Measurements from ENCODE around the gene MERTK. TPM values are rescaled to one million over a fixed set of nuclear protein-coding genes. Genes with fewer than 3 reads are reported as not detected.

Gene MERTK
- total RNA-seq, 4 donors from 2014 or later: 32.4 to 102 (median 75.1) TPM

DNA sequence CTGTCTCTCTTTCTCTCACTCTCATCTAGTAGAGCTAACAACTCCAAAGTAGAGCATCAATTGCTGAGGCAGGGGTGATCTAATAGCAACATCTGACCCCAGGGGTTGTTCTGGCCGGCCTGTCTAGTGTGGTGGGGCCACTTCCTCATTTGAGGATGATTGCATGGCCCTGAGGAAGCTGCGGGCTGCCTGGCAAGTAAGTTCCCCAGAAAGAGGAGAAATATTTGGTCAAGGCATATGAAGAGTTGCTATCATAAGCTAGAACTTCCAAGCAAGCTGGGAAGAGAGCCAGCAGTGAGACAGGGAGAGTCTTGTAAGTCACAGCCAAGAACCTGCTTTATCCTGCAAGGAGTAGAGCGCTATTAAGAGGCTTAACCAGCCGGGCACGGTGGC lies 105.8 kb downstream of the MERTK start:
- TF ChIP-seq, protein P1, sequence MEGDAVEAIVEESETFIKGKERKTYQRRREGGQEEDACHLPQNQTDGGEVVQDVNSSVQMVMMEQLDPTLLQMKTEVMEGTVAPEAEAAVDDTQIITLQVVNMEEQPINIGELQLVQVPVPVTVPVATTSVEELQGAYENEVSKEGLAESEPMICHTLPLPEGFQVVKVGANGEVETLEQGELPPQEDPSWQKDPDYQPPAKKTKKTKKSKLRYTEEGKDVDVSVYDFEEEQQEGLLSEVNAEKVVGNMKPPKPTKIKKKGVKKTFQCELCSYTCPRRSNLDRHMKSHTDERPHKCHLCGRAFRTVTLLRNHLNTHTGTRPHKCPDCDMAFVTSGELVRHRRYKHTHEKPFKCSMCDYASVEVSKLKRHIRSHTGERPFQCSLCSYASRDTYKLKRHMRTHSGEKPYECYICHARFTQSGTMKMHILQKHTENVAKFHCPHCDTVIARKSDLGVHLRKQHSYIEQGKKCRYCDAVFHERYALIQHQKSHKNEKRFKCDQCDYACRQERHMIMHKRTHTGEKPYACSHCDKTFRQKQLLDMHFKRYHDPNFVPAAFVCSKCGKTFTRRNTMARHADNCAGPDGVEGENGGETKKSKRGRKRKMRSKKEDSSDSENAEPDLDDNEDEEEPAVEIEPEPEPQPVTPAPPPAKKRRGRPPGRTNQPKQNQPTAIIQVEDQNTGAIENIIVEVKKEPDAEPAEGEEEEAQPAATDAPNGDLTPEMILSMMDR (IDR thresholded peaks at IDR 0.05; ENCODE audit: low read depth): no peak

DNA sequence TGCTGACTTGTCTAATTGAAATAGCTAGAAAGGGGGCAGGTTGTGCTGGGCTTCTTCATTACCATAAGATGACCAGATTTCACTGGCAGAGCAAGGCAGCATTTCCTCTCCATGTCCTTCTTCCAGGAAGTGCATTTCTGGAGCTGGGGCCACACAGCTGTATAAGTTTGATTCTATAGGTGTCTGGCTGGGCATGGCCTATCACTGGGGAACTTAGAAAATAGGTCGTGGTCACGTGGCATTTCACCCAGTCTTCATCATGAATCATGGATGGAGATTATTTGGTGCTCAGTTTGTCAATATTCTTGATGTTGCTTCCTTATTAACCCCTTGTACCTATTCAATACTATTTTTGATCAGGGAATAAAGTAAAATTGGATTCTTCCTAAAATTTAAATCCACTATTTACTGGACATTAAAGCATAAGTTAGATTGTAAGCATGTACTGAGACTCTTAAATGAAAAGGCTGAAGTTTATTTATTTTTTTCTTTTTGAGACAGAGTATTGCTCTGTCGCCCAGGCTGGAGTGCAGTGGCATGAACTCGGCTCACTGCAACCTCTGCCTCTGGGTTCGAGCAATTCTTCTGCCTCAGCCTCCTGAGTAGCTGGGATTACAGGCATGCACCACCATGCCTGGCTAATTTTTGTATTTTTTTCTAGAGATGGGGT lies 107.1 kb downstream of the MERTK start:
- TF ChIP-seq, protein P1 (IDR thresholded peaks at IDR 0.05; ENCODE audit: low read depth): no peak

DNA sequence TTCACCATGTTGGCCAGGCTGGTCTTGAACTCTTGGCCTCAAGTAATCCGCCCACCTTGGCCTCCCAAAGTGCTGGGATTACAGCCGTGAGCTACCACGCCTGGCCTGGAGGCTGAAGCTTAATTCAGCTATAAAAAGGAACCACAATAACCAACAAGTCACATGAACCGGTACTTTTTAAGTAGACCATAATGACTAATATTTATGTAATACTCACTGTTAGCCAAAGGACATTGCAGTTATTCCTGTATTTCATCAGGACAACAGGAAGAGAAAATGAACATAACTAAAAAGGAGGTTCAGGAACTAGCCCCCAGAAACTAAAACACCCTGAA lies 107.6 kb downstream of the MERTK start:
- TF ChIP-seq, protein P1 (IDR thresholded peaks at IDR 0.05; ENCODE audit: low read depth): no peak

DNA sequence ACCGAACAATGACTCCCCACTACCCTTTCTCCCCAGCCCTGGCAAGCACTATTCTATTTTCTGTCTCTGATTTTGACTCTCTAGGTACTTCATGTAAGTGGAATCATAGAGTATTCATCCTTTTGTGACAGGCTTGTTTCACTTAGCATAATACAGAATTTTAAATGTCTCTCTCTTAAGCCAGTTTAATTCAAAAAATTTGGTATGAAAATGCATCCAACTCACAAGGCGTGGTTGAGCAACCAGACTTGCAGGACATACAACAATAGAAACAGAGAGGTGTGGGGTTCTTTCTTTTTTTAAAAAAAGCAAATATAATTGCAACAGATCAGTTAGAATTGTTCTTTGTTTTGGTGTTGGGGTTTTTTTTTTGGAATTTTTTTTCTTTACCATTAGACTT lies 109.1 kb downstream of the MERTK start:
- TF ChIP-seq, protein P1 (IDR thresholded peaks at IDR 0.05; ENCODE audit: low read depth): no peak

DNA sequence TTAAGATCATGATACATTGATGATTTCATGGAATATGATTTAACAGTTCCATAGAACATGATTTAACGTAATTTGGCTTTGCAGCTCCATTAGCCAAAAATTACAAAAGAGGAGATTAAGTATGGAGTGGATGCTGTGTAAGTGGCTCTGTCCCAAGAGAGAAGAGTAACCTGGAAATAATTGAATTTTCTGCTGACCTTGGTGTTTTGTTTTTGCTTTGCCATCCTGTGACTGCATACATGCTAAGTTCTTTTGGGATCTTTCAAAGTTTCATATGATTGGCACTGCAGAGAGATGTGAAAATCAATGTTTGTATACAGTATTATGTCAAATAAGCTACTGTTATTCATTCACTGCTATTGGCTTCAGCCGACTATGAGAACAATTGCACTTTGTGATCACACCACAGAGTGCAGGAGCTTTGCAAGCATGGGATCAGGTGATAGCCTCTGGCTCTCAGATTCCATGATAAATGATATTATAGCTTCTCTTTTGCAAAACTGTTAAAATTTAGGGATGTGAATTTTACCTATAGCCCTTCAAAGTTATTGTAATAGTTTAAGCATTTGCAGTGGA lies 110.6 kb downstream of the MERTK start:
- TF ChIP-seq, protein P1 (IDR thresholded peaks at IDR 0.05; ENCODE audit: low read depth): no peak

DNA sequence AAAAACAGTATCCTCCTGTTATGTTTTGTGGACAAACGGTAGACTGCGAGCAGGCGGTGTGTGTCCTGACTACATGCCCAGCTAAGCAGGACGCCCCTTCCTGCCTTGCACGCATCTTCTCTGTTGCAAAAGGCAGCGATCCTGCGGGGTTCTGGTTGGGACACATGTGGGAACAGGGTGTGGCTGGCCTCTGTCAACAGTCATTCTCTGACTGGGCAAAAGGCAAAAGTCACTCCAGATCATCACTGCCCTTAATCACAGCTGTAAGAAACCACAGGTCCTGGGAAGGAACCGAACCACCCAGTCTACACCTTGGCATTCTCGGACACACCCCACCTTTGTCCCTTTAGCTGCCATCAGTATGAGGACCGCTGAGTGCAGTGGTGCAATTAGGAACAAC lies 112.3 kb downstream of the MERTK start:
- TF ChIP-seq, protein P1 (IDR thresholded peaks at IDR 0.05; ENCODE audit: low read depth): no peak

DNA sequence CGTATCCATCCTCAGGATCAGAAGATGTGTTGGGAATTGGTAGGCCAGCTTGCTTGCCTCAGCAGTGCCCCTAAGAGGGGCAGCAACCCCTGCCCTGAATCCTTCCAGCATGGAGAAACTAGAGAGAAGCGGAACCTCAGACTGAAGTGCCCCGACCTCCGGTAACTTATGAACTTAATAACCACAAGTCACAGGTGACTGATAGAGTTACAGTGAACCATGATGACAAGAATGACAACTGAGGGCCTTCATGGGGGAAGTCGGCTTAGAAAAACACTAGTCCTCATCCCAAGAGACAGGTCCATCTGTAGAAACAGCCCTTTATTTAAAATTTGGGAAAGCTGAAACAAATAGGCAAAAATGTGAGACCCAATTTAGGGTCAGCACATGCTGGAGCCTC lies 114.1 kb downstream of the MERTK start:
- TF ChIP-seq, protein P1 (IDR thresholded peaks at IDR 0.05; ENCODE audit: low read depth): no peak

Data from subcutaneous adipose tissue (tissue), 4 donors.